GM12874 (cell line): ENCODE measurements around the gene ARL16.

ENCODE experiments used
- CTCF ChIP-seq: IDR thresholded peaks from 2 replicates; pipeline ENCODE4 v1.5.1; 2011; ENCODE audit warnings: low read depth, mild to moderate bottlenecking, control low read depth, low read length, moderate library complexity; ENCODE audit not compliant: insufficient read depth

Gene ARL16

GRCh38 chr17:81703747-81704654 is 20.4 kb upstream of the ARL16 start:
- no peak for TF ChIP-seq CTCF

- TF ChIP-seq CTCF: 0 out of 2 replicates have a peak, but pooled peaks have one; percentile 13
These were observed 19.5 kb upstream of the ARL16 start, which contains the start of gene MRPL12 for GRCh38 chr17:81702934-81703746. Gene MRPL12 (plus strand): TSS chr17:81703367. CDS start chr17:81703502, 135 bp downstream.

- TF ChIP-seq CTCF: no peak
These were observed 17.9 kb upstream of the ARL16 start for GRCh38 chr17:81701288-81702071.

- no peak for TF ChIP-seq CTCF
These were observed 17.0 kb upstream of the ARL16 start for GRCh38 chr17:81700353-81701287.

- TF ChIP-seq CTCF: no peak
These were observed 13.9 kb upstream of the ARL16 start for GRCh38 chr17:81697261-81698044.
